Germinal center (tissue), 1 donor: ENCODE results near the gene AP4S1.
A peak's percentile ranks its signal among the peaks of the same experiment; 100 is the strongest.
"Not testable (repeated sequence)": the region's sequence is repeated elsewhere in the genome, so short reads cannot be mapped to it uniquely, and the experiment has no call there.

Experiments
- DNase-seq: peaks from one replicate; pipeline ENCODE4 v3.0.0; 2012; ENCODE audit warnings: mixed read lengths, low spot score

Gene AP4S1

GRCh38 chr14:31086466-31086865 lies 61.0 kb downstream of the AP4S1 start:
- DNase-seq = not testable (repeated sequence)

GRCh38 chr14:31090883-31091764 lies 65.7 kb downstream of the AP4S1 start:
- DNase-seq = no peak

- no peak for DNase-seq
Measured at GRCh38 chr14:31092160-31092708, 66.8 kb downstream of the AP4S1 start.

GRCh38 chr14:31093884-31094839 lies 68.7 kb downstream of the AP4S1 start:
- DNase-seq = not testable (repeated sequence)

GRCh38 chr14:31095817-31096216 lies 70.4 kb downstream of the AP4S1 start:
- DNase-seq = not testable (repeated sequence)

- no peak for DNase-seq
Measured at GRCh38 chr14:31096255-31096654, 70.8 kb downstream of the AP4S1 start.

- no peak for DNase-seq
Measured at GRCh38 chr14:31097081-31097480, 71.6 kb downstream of the AP4S1 start.

GRCh38 chr14:31106768-31107167 lies 81.3 kb downstream of the AP4S1 start:
- no peak for DNase-seq

GRCh38 chr14:31109257-31109656 lies 83.8 kb downstream of the AP4S1 start:
- no peak for DNase-seq

GRCh38 chr14:31110872-31111271 lies 85.4 kb downstream of the AP4S1 start:
- DNase-seq = no peak

- DNase-seq = no peak
Measured at GRCh38 chr14:31113794-31114193, 88.3 kb downstream of the AP4S1 start.

GRCh38 chr14:31118892-31119291 lies 93.4 kb downstream of the AP4S1 start:
- no peak for DNase-seq

GRCh38 chr14:31122098-31122611 lies 96.7 kb downstream of the AP4S1 start:
- no peak for DNase-seq

GRCh38 chr14:31122921-31123320 lies 97.5 kb downstream of the AP4S1 start:
- DNase-seq = no peak

- DNase-seq = no peak
Measured at GRCh38 chr14:31124197-31124596, 98.7 kb downstream of the AP4S1 start.

GRCh38 chr14:31125231-31125630 lies 99.8 kb downstream of the AP4S1 start:
- no peak for DNase-seq

- no peak for DNase-seq
Measured at GRCh38 chr14:31126680-31127079, 101.2 kb downstream of the AP4S1 start.

GRCh38 chr14:31127690-31128089 lies 102.2 kb downstream of the AP4S1 start:
- DNase-seq = no peak

- peak; percentile 31 for DNase-seq
Measured at GRCh38 chr14:31128601-31129526, 103.4 kb downstream of the AP4S1 start.

GRCh38 chr14:31133133-31133532 lies 107.7 kb downstream of the AP4S1 start:
- DNase-seq = no peak
